Brain microvascular endothelial cell (primary cell): ENCODE results near the gene SHC1.
A peak's percentile ranks its signal among the peaks of the same experiment; 100 is the strongest.

ENCODE experiments used
- DNase-seq: peaks from one replicate; pipeline ENCODE4 v3.0.0-alpha.2; 2020
- H3K27ac ChIP-seq: fragments of 250-450 bp; sonication (Bioruptor Pico); 2 replicates; pipeline ENCODE4 v1.5.1; 2020; ENCODE audit warnings: mild to moderate bottlenecking, moderate library complexity
- H3K27me3 ChIP-seq: fragments of 250-450 bp; sonication (Bioruptor Pico); replicated peaks from 2 replicates; pipeline ENCODE4 v1.5.1; 2020; ENCODE audit warnings: mild to moderate bottlenecking
- H3K36me3 ChIP-seq: fragments of 250-450 bp; sonication (Bioruptor Pico); replicated peaks from 2 replicates; pipeline ENCODE4 v1.5.1; 2020; ENCODE audit warnings: mild to moderate bottlenecking
- H3K4me3 ChIP-seq: 2 replicates; pipeline ENCODE4 v1.5.1; 2011; ENCODE audit warnings: low read depth, mild to moderate bottlenecking, control low read depth, low read length, moderate library complexity
- in situ Hi-C: cut with HindIII; loops from 2 replicates; pipeline ENCODE4 v1.10.0; 2017; ENCODE audit warnings: low sequenced_read_pairs, low pct_ligation_motif_present
- TF ChIP-seq, protein P1 (sequence below): IDR thresholded peaks from 2 replicates; pipeline ENCODE4 v1.5.1; 2011; ENCODE audit warnings: low read depth, mild to moderate bottlenecking, moderate library complexity, low read length, control low read depth, inconsistent platforms; ENCODE audit errors: missing control alignments

The SHC1 gene

DNA sequence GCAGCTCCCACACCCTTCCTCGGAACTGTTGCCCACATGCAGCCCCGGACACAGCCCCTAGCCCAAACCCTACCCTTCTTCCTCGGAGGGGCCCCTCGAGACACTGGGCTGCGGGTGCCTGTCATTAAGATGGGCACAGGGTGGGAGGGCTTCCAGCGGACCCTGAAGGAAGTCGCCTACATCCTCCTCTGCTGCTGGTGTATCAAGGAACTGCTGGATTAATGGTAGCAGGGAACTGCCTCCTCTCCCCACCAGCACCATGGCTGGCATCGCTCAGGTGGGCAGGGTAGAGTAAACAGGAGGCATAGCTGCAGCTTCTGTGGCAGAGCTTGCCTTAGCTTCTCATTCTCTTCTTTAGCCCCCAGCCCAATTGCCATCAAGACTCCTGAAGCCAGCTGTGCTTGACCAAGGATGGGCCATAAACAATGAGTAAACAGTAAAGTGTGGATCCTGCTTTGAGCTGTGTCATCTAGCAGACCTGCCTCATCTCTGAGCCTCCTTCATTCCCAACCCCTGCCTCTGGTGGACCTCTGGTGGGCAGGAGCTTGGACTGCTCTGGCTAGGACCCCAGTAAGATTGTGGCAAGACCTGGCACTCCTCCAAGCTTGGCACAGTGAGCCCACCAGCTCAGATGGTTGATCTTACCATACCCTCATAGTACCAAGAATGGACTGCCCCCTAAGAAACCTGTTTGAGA, 23.2 kb upstream of the SHC1 start, which contains the start of gene LENEP:
TSS of gene LENEP (plus strand) at position 15 of the 697 bp plus-strand sequence. CDS start at position 37, 22 bp downstream.
- no peaks in the 10 kb centered on the region for H3K27me3 ChIP-seq
- TF ChIP-seq, protein P1, sequence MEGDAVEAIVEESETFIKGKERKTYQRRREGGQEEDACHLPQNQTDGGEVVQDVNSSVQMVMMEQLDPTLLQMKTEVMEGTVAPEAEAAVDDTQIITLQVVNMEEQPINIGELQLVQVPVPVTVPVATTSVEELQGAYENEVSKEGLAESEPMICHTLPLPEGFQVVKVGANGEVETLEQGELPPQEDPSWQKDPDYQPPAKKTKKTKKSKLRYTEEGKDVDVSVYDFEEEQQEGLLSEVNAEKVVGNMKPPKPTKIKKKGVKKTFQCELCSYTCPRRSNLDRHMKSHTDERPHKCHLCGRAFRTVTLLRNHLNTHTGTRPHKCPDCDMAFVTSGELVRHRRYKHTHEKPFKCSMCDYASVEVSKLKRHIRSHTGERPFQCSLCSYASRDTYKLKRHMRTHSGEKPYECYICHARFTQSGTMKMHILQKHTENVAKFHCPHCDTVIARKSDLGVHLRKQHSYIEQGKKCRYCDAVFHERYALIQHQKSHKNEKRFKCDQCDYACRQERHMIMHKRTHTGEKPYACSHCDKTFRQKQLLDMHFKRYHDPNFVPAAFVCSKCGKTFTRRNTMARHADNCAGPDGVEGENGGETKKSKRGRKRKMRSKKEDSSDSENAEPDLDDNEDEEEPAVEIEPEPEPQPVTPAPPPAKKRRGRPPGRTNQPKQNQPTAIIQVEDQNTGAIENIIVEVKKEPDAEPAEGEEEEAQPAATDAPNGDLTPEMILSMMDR: no peak
- peak within 1 kb of the TSS; percentile 46 for H3K27ac ChIP-seq
- peaks cover 17% of the 10 kb centered on the region for H3K36me3 ChIP-seq
- H3K4me3 ChIP-seq: no peak within 1 kb of the TSS
- in situ Hi-C loops: no loop called here
- DNase-seq: no peak

DNA sequence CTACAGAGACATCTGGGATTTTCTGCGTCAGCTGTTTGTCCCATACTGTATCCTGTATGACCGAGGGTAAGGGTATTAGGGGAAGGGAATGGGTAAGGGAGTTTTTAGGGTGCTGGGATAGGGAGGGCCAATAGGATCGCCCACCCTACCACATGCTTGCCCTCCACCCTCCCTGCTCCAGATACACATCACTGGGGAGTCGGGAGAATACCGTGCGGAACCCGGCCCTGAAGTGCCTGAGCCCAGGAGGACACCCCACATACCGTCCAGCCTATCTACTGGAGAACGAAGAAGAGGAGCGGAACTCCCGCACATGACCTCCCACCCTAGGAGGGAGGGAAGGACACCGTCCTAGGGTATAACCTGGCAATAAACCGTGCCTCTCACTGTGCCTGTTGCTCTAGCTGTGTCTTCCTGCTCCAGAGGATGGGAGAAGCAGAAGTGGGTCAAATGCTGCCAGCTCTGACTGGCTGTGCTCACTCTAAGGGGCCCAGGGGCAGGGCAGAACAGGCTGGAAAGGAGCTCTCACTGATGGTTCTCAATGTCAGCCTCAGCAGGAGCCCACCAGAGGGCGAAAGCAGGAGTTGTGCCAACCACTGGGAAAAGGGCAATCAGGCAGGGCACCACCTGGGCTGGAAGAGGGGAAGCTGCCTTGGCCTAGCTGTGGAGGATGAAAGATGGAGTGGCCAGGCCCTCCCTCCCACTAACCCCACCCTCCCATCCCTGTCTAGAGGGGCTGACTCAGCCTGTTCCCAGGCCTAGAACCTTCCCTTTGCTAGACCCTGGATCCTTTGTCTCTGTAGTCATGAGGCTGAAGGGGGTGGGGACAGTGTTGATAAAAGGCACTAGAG, 22.4 kb upstream of the SHC1 start:
- in situ Hi-C loops: no loop called here
- no peaks in the 10 kb centered on the region for H3K27me3 ChIP-seq
- TF ChIP-seq, protein P1: peak; percentile 47
- peaks cover 25% of the 10 kb centered on the region for H3K36me3 ChIP-seq
- H3K4me3 ChIP-seq: no peak overlapping the region
- H3K27ac ChIP-seq: peak overlapping the region; percentile 46
- peak; percentile 40 for DNase-seq

DNA sequence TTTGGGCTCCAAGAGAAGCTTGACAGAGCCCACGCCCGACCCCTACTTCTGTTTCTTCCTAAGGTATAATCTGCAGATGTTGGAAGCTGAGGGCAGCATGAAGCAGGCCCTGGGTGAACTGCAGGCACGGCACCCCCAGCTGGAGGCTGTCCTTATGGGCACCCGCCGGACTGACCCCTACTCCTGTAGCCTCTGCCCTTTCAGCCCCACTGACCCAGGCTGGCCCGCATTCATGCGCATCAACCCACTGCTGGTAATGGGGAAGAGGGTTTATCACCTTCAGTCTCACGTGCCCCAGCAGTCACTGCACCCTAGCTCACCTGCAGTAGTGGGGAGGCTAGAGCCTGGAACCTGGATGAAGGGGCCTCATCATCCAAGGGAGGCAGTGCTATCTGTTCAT, 19.7 kb upstream of the SHC1 start:
- no peaks in the 10 kb centered on the region for H3K27me3 ChIP-seq
- peaks cover 32% of the 10 kb centered on the region for H3K36me3 ChIP-seq
- no peak for DNase-seq
- TF ChIP-seq, protein P1: no peak
- no peak overlapping the region for H3K4me3 ChIP-seq
- no peak overlapping the region for H3K27ac ChIP-seq
- in situ Hi-C loops: no loop called here

DNA sequence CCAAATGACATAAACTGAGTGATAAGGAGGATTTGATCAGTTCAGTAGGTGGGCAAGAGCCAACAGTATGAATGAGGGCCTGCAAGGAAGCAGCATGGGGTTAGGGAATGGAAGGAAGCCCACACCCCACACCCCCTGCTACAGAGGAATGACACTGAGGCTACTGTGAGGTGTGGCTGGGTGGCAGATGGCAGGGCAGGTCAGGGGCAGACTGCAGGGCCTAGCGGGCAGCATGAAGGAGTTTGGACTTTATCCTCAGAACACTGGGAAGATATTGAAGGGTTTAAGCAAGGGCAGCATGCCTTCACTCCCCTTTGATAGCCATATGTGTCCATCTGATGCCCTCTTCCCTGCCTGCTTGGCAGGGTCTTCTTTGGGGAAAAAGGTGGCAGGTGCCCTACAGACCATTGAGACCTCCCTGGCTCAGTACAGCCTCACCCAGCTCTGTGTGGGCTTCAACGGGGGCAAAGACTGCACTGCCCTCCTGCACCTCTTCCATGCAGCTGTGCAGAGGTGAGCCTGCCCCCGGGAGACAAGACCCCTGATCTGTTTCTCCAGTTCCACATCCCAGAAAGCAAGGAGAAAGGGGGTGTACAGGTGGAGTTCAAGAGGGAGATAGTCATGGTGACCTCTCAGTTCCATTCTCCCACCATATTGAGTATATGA, 18.8 kb upstream of the SHC1 start:
- DNase-seq: no peak
- H3K4me3 ChIP-seq: no peak overlapping the region
- H3K27me3 ChIP-seq: no peaks in the 10 kb centered on the region
- no peak overlapping the region for H3K27ac ChIP-seq
- TF ChIP-seq, protein P1: no peak
- in situ Hi-C loops: no loop called here
- H3K36me3 ChIP-seq: peaks cover 32% of the 10 kb centered on the region

DNA sequence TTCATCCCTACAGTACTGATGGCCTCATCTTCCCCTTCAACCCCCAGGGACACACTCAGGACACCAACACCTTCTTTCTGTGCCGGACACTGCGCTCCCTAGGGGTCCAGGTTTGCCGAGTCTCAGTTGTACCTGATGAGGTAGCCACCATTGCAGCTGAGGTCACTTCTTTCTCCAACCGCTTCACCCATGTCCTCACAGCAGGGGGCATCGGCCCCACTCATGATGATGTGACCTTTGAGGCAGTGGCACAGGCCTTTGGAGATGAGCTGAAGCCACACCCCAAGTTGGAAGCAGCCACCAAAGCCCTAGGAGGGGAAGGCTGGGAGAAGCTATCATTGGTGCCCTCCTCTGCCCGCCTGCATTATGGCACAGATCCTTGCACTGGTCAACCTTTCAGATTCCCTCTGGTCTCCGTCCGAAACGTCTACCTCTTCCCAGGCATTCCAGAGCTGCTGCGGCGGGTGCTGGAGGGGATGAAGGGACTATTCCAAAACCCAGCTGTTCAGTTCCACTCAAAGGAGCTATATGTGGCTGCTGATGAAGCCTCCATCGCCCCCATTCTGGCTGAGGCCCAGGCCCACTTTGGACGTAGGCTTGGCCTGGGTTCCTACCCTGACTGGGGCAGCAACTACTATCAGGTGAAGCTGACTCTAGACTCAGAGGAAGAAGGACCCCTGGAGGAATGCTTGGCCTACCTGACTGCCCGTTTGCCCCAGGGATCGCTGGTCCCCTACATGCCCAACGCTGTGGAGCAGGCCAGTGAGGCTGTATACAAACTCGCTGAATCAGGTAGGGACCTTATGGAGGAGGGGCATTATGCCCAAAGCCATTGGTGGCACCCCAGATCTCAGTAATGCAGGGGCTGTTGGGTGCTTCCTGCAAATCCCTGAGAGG, 17.8 kb upstream of the SHC1 start:
- DNase-seq: no peak
- TF ChIP-seq, protein P1: no peak
- in situ Hi-C loops: no loop called here

More for the DNA sequence above, 17.8 kb upstream of the SHC1 start:
- H3K27me3 ChIP-seq: no peaks in the 10 kb centered on the region
- no peak overlapping the region for H3K27ac ChIP-seq
- peaks cover 32% of the 10 kb centered on the region for H3K36me3 ChIP-seq
- H3K4me3 ChIP-seq: no peak overlapping the region
